ENCODE data around the gene LGR4.

DNA sequence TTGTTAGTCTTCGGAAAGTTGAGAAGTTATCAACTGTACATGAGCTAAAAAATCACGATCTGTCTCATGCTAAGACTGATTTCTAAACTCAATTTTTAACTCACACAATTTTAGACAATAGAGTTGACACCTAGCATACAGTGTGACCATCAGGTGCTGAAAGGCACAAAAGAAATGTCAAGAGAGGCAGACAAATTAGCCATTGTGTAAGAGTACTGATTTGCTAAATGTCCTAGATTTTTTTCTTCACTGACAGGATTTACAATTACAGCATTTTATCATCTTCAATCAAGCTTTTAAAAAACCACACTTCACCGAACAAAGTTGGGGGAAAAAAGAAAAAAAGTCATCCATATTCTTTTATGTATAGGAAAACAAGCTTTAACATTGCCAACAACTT lies 7.0 kb downstream of the LGR4 start:
- TF ChIP-seq CTCF (conservative IDR thresholded peaks at IDR 0.05; ENCODE audit: low read length) (no peak), EZH2phosphoT487 (IDR thresholded peaks at IDR 0.05; ENCODE audit: borderline replicate concordance, low read depth, low read length) (no peak)

All from OCI-LY7 (cell line).